Osteocyte (in vitro differentiated cells): ENCODE data around the gene SAMM50. TPM values are rescaled to one million over a fixed set of nuclear protein-coding genes. Genes with fewer than 3 reads are reported as not detected.

Source experiments
- DNase-seq: peaks from one replicate; pipeline ENCODE4 v3.0.0; 2021; ENCODE audit warnings: mixed read lengths; ENCODE audit not compliant: unreplicated experiment; ENCODE audit errors: extremely low spot score
- H3K27ac Mint-ChIP-seq: one replicate; pipeline ENCODE4 v1.8.0; 2021; ENCODE audit warnings: mild to moderate bottlenecking, mixed read lengths; ENCODE audit not compliant: unreplicated experiment
- H3K27me3 Mint-ChIP-seq: one replicate; pipeline ENCODE4 v1.8.0; 2021; ENCODE audit warnings: mixed read lengths; ENCODE audit not compliant: unreplicated experiment
- H3K36me3 Mint-ChIP-seq: one replicate; pipeline ENCODE4 v1.8.0; 2021; ENCODE audit warnings: mixed read lengths; ENCODE audit not compliant: unreplicated experiment
- H3K4me1 Mint-ChIP-seq: one replicate; pipeline ENCODE4 v1.8.0; 2021; ENCODE audit warnings: mixed read lengths; ENCODE audit not compliant: unreplicated experiment
- H3K4me3 Mint-ChIP-seq: one replicate; pipeline ENCODE4 v1.8.0; 2021; ENCODE audit warnings: mild to moderate bottlenecking, moderate library complexity, mixed read lengths; ENCODE audit not compliant: unreplicated experiment
- H3K9me3 Mint-ChIP-seq: one replicate; pipeline ENCODE4 v1.8.0; 2021; ENCODE audit warnings: mixed read lengths; ENCODE audit not compliant: unreplicated experiment
- CTCF ChIP-seq: fragments of 200-600 bp; sonication (generic); IDR thresholded peaks from 2 replicates; pipeline ENCODE4 v1.5.0; 2021; ENCODE audit warnings: antibody characterized with exemption, mild to moderate bottlenecking, moderate library complexity
- total RNA-seq: library from RNA; stranded (reverse); gene quantifications from 2 replicates; pipeline ENCODE4 v1.2.1, GENCODE V29; 2021

Gene SAMM50
- total RNA-seq, 1 donor from 2014 or later = 42.6 TPM

GRCh38 chr22:43974028-43974545 lies 18.8 kb downstream of the SAMM50 start:
- DNase-seq = no peak
- Mint-ChIP-seq H3K4me1 (no peaks in the 10 kb centered on the region), H3K4me3 (no peak overlapping the region), H3K36me3 (peaks cover 48% of the 10 kb centered on the region), H3K27me3 (no peaks in the 10 kb centered on the region), H3K27ac (no peak overlapping the region), H3K9me3 (no peaks in the 10 kb centered on the region)
- TF ChIP-seq CTCF = no peak

GRCh38 chr22:43975041-43975440 lies 19.8 kb downstream of the SAMM50 start:
- Mint-ChIP-seq H3K36me3 (peaks cover 52% of the 10 kb centered on the region), H3K27me3 (no peaks in the 10 kb centered on the region), H3K4me3 (no peak overlapping the region), H3K4me1 (no peaks in the 10 kb centered on the region), H3K27ac (no peak overlapping the region), H3K9me3 (no peaks in the 10 kb centered on the region)
- no peak for TF ChIP-seq CTCF
- no peak for DNase-seq

- H3K27me3 Mint-ChIP-seq = no peaks in the 10 kb centered on the region
- H3K9me3 Mint-ChIP-seq = no peaks in the 10 kb centered on the region
- no peak overlapping the region for H3K4me3 Mint-ChIP-seq
- no peak for DNase-seq
- no peak overlapping the region for H3K27ac Mint-ChIP-seq
- peaks cover 58% of the 10 kb centered on the region for H3K36me3 Mint-ChIP-seq
- H3K4me1 Mint-ChIP-seq = no peaks in the 10 kb centered on the region
- TF ChIP-seq CTCF = no peak
These were observed 21.9 kb downstream of the SAMM50 start for GRCh38 chr22:43976861-43977795.

- no peak overlapping the region for H3K27ac Mint-ChIP-seq
- H3K9me3 Mint-ChIP-seq = no peaks in the 10 kb centered on the region
- H3K36me3 Mint-ChIP-seq = peaks cover 54% of the 10 kb centered on the region
- no peak for DNase-seq
- H3K4me1 Mint-ChIP-seq = no peaks in the 10 kb centered on the region
- TF ChIP-seq CTCF = no peak
- no peak overlapping the region for H3K4me3 Mint-ChIP-seq
- H3K27me3 Mint-ChIP-seq = no peaks in the 10 kb centered on the region
These were observed 23.3 kb downstream of the SAMM50 start for GRCh38 chr22:43978558-43978957.

- Mint-ChIP-seq H3K27ac (no peak overlapping the region), H3K9me3 (no peaks in the 10 kb centered on the region), H3K4me1 (no peaks in the 10 kb centered on the region), H3K27me3 (no peaks in the 10 kb centered on the region), H3K36me3 (peaks cover 53% of the 10 kb centered on the region), H3K4me3 (no peak overlapping the region)
- no peak for DNase-seq
- TF ChIP-seq CTCF = no peak
These were observed 25.3 kb downstream of the SAMM50 start for GRCh38 chr22:43980579-43980978.
